Measurements from ENCODE around the gene IL27RA.

GRCh38 chr19:13989487-13989886 is 42.1 kb upstream of the IL27RA start:
- TF ChIP-seq POLR2A (IDR thresholded peaks at IDR 0.05) (no peak), CTCF (IDR thresholded peaks at IDR 0.05) (no peak)

Data from heart left ventricle (tissue), 13 donors.